GM23338 (cell line): ENCODE results near the gene ANKRD1. TPM values are rescaled to one million over a fixed set of nuclear protein-coding genes. Genes with fewer than 3 reads are reported as not detected.

Experiments
- ATAC-seq: fragments of 200-7000 bp; cut with Tn5 transposase; 3 replicates; pipeline ENCODE4 v1.9.1; 2020
- DNase-seq: peaks from one replicate; pipeline ENCODE4 v3.0.0-alpha.2; 2015; ENCODE audit warnings: low spot score
- H2AFZ ChIP-seq: fragments of 200-600 bp; sonication (generic); 2 replicates; pipeline ENCODE4 v1.8.0; 2016; ENCODE audit warnings: antibody characterized with exemption, mild to moderate bottlenecking, moderate library complexity
- H3F3A ChIP-seq: fragments of 200-600 bp; sonication (generic); replicated peaks from 2 replicates; pipeline ENCODE4 v1.8.0; 2017; ENCODE audit warnings: antibody characterized with exemption, mixed run types, low read depth
- H3K27ac ChIP-seq: fragments of 200-600 bp; sonication (generic); 2 replicates; pipeline ENCODE4 v1.6.1; 2016; ENCODE audit warnings: low read depth
- H3K27me3 ChIP-seq: fragments of 200-600 bp; sonication (generic); 2 replicates; pipeline ENCODE4 v1.8.0; 2016; ENCODE audit warnings: mild to moderate bottlenecking, mixed run types, moderate library complexity; ENCODE audit not compliant: insufficient read depth
- H3K36me3 ChIP-seq: fragments of 200-600 bp; sonication (generic); 2 replicates; pipeline ENCODE4 v1.8.0; 2016; ENCODE audit warnings: mild to moderate bottlenecking; ENCODE audit not compliant: insufficient read depth
- H3K4me1 ChIP-seq: fragments of 200-600 bp; sonication (generic); 2 replicates; pipeline ENCODE4 v1.8.0; 2016; ENCODE audit warnings: mild to moderate bottlenecking, moderate library complexity; ENCODE audit not compliant: insufficient read depth
- H3K4me2 ChIP-seq: fragments of 200-600 bp; sonication (generic); 2 replicates; pipeline ENCODE4 v1.7.1; 2017; ENCODE audit warnings: mixed run types
- H3K4me3 ChIP-seq: fragments of 200-600 bp; sonication (generic); 2 replicates; pipeline ENCODE4 v1.6.1; 2016; ENCODE audit warnings: mixed run types
- H3K79me2 ChIP-seq: fragments of 200-600 bp; sonication (generic); replicated peaks from 2 replicates; pipeline ENCODE4 v1.8.0; 2017; ENCODE audit warnings: mild to moderate bottlenecking; ENCODE audit not compliant: insufficient read depth
- H3K9me2 ChIP-seq: fragments of 200-600 bp; sonication (generic); 2 replicates; pipeline ENCODE4 v1.8.0; 2017; ENCODE audit not compliant: insufficient read depth
- H4K20me1 ChIP-seq: fragments of 200-600 bp; sonication (generic); replicated peaks from 2 replicates; pipeline ENCODE4 v1.8.0; 2017; ENCODE audit warnings: mild to moderate bottlenecking; ENCODE audit not compliant: insufficient read depth
- H3K27ac Mint-ChIP-seq: 2 replicates; pipeline ENCODE4 v1.8.0; 2020; ENCODE audit warnings: inconsistent platforms, mild to moderate bottlenecking, moderate library complexity, mixed read lengths
- H3K27me3 Mint-ChIP-seq: 3 replicates; pipeline ENCODE4 v1.8.0; 2022; ENCODE audit warnings: low read depth, mild to moderate bottlenecking, moderate library complexity, mixed read lengths, inconsistent platforms; ENCODE audit not compliant: insufficient read depth, poor library complexity
- H3K36me3 Mint-ChIP-seq: 3 replicates; pipeline ENCODE4 v1.8.0; 2021; ENCODE audit warnings: low read depth, mild to moderate bottlenecking, inconsistent platforms, moderate library complexity, mixed read lengths
- H3K4me1 Mint-ChIP-seq: 3 replicates; pipeline ENCODE4 v1.8.0; 2020; ENCODE audit warnings: mild to moderate bottlenecking, inconsistent platforms, mixed read lengths
- H3K4me3 Mint-ChIP-seq: 3 replicates; pipeline ENCODE4 v1.8.0; 2021; ENCODE audit warnings: moderate library complexity, mild to moderate bottlenecking, inconsistent platforms, mixed read lengths
- H3K9me3 Mint-ChIP-seq: 3 replicates; pipeline ENCODE4 v1.8.0; 2020; ENCODE audit warnings: moderate library complexity, mild to moderate bottlenecking, inconsistent platforms, mixed read lengths
- CREB1 ChIP-seq: fragments of 250-450 bp; sonication (Bioruptor Pico); IDR thresholded peaks from 2 replicates; pipeline ENCODE4 v1.5.0; 2020; ENCODE audit warnings: low read depth, mild to moderate bottlenecking, moderate library complexity
- CTCF ChIP-seq, 2 experiments: fragments of 200-600 bp in 1 of 2; sonication (generic) in 1 of 2; conservative IDR thresholded peaks; 2 replicates each; pipeline versions ENCODE4 v1.5.1 to v1.6.1; 2016 to 2017; ENCODE audit warnings: antibody characterized with exemption in 2 of 2, low read depth in 2 of 2, mild to moderate bottlenecking in 2 of 2, moderate library complexity in 1 of 2
- EZH2 ChIP-seq: fragments of 200-600 bp; sonication (generic); IDR thresholded peaks from one replicate; pipeline ENCODE4 v1.8.0; 2017; ENCODE audit warnings: antibody characterized with exemption, mild to moderate bottlenecking, low read depth; ENCODE audit not compliant: unreplicated experiment
- JUNB ChIP-seq: IDR thresholded peaks from one replicate; pipeline ENCODE4 v1.6.1; 2016; ENCODE audit warnings: antibody characterized with exemption; ENCODE audit not compliant: unreplicated experiment
- ZNF114 ChIP-seq: fragments of 250-450 bp; sonication (Bioruptor Pico); IDR thresholded peaks from 2 replicates; pipeline ENCODE4 v1.5.0; 2020; ENCODE audit warnings: mild to moderate bottlenecking, moderate library complexity
- ZNF331 ChIP-seq: fragments of 250-450 bp; sonication (Bioruptor Pico); IDR thresholded peaks from 2 replicates; pipeline ENCODE4 v1.5.0; 2020; ENCODE audit warnings: low read depth, mild to moderate bottlenecking, moderate library complexity
- polyA plus RNA-seq: library from polyadenylated mRNA; unstranded; fragments of >200 nt; fragmentation: Nextera tagmentation; extraction: Ambion mirVana; gene quantifications from 2 replicates; pipeline ENCODE4 v1.2.1, GENCODE V29; 2016
- total RNA-seq: library from RNA; depleted of rRNA; stranded (reverse); fragments of >200 nt; shearing (Covaris generic); gene quantifications from 2 replicates; pipeline ENCODE4 v1.2.3, GENCODE V29; 2014
- TF ChIP-seq, protein P1 (sequence below): fragments of 250-450 bp; sonication (Bioruptor Pico); IDR thresholded peaks from 2 replicates; pipeline ENCODE4 v1.5.0; 2020; ENCODE audit warnings: mild to moderate bottlenecking, moderate library complexity

Gene ANKRD1
- total and polyA plus RNA-seq, 2 experiments from 2014 or later, result 0.10 TPM; not detected in 1

DNA sequence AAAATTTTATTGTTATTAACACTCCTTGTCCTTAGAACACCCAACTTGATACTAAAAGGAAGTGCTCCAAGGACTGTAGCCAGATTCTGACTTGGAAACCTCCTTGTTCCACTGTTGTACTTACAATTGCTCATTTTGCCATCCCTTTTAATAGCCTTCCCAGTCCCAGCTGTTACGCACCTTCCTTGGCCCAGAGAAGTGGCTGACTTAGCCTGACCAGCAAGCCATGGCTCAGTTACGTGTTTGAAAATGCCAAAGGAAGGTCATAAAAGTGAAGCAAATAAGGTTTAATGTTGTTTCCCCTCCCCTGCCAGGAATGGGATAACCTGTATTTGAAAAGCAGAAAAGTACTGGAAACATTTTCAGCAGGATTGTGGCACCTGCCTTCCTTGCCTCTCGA, 3.7 kb upstream of the ANKRD1 start:
- H3F3A ChIP-seq, result peaks cover under 1% of the 10 kb centered on the region; the same call in 1 of the 2 replicates
- H4K20me1 ChIP-seq, result peaks cover 23% of the 10 kb centered on the region
- no peak overlapping the region for H3K4me3 Mint-ChIP-seq
- no peak overlapping the region for H3K4me3 ChIP-seq
- H3K4me2 ChIP-seq, result no peak overlapping the region
- ATAC-seq, result no peak
- no peaks in the 10 kb centered on the region for H3K79me2 ChIP-seq
- H3K9me3 Mint-ChIP-seq, result peaks cover 3% of the 10 kb centered on the region; the same call in 1 of the 3 replicates
- no peaks in the 10 kb centered on the region for H3K36me3 ChIP-seq
- H3K27ac ChIP-seq, result no peak overlapping the region
- no peaks in the 10 kb centered on the region for H3K9me2 ChIP-seq
- peaks cover 7% of the 10 kb centered on the region for H3K4me1 ChIP-seq
- peaks cover 99% of the 10 kb centered on the region for H3K27me3 Mint-ChIP-seq
- TF ChIP-seq EZH2, result peak; percentile 38
- no peak for TF ChIP-seq CREB1 (CRISPR knock-in tag)
- H3K27me3 ChIP-seq, result peaks cover 96% of the 10 kb centered on the region
- H3K36me3 Mint-ChIP-seq, result no peaks in the 10 kb centered on the region
- no peak overlapping the region for H2AFZ ChIP-seq
- DNase-seq, result no peak
- peaks cover 6% of the 10 kb centered on the region; the same call in 2 of the 3 replicates for H3K4me1 Mint-ChIP-seq
- H3K27ac Mint-ChIP-seq, result no peak overlapping the region

DNA sequence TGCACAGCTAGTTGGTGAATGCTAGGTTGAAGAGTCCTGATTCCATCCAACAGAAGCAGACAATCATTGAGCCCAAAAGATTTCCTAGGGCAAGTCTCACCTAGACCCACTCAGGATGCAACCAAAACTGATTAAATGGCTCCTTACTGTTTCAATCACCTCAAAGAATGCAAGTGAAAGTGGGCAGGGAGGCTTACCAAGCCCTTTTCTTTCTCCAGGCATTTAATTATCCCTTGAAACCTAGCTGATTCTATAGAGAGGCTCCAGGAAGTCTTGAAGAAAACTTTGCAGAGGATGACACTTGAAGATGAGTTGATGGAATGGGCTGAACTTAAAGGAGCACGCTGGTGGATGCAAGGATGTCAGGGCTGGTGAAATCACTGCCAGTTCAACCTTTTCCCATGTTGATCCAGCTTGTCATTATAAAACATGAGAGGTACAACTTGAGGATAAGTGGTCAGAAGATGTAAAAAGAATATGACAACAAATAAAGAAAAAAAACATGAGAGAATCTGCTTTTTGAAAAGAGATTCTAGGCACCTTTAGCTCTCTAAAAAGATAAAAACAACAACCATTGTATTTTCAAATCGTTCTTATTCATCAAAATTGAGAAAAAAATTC, 2.3 kb upstream of the ANKRD1 start:
- no peak for ATAC-seq

DNA sequence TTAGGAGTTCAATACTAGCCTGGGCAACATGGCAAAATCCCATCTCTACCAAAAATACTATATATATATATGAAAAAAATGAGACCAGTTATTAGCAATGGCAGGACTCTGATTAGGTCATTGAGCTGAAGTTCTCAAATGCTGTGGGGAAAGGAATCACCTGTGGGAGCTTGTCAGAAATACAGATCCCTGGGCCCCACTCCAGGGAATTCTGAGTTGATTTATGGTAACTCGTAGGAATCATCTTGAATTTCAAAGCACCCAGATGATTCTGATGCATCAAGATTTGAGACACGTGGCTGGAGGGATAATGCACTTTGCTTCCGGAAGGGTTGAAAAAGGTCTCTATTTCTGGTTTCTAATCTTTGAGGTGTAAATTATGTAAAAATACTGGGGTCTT, 1.0 kb upstream of the ANKRD1 start:
- Mint-ChIP-seq H3K27me3 (peaks cover 98% of the 10 kb centered on the region), H3K27ac (no peak overlapping the region)
- H3K27ac ChIP-seq, result no peak overlapping the region
- TF ChIP-seq CREB1 (CRISPR knock-in tag) (no peak), JUNB (no peak), ZNF331 (no peak), CTCF (conservative IDR thresholded peaks at IDR 0.05; ENCODE audit: low read depth in 2 of 2) (no peak)
- TF ChIP-seq, protein P1, sequence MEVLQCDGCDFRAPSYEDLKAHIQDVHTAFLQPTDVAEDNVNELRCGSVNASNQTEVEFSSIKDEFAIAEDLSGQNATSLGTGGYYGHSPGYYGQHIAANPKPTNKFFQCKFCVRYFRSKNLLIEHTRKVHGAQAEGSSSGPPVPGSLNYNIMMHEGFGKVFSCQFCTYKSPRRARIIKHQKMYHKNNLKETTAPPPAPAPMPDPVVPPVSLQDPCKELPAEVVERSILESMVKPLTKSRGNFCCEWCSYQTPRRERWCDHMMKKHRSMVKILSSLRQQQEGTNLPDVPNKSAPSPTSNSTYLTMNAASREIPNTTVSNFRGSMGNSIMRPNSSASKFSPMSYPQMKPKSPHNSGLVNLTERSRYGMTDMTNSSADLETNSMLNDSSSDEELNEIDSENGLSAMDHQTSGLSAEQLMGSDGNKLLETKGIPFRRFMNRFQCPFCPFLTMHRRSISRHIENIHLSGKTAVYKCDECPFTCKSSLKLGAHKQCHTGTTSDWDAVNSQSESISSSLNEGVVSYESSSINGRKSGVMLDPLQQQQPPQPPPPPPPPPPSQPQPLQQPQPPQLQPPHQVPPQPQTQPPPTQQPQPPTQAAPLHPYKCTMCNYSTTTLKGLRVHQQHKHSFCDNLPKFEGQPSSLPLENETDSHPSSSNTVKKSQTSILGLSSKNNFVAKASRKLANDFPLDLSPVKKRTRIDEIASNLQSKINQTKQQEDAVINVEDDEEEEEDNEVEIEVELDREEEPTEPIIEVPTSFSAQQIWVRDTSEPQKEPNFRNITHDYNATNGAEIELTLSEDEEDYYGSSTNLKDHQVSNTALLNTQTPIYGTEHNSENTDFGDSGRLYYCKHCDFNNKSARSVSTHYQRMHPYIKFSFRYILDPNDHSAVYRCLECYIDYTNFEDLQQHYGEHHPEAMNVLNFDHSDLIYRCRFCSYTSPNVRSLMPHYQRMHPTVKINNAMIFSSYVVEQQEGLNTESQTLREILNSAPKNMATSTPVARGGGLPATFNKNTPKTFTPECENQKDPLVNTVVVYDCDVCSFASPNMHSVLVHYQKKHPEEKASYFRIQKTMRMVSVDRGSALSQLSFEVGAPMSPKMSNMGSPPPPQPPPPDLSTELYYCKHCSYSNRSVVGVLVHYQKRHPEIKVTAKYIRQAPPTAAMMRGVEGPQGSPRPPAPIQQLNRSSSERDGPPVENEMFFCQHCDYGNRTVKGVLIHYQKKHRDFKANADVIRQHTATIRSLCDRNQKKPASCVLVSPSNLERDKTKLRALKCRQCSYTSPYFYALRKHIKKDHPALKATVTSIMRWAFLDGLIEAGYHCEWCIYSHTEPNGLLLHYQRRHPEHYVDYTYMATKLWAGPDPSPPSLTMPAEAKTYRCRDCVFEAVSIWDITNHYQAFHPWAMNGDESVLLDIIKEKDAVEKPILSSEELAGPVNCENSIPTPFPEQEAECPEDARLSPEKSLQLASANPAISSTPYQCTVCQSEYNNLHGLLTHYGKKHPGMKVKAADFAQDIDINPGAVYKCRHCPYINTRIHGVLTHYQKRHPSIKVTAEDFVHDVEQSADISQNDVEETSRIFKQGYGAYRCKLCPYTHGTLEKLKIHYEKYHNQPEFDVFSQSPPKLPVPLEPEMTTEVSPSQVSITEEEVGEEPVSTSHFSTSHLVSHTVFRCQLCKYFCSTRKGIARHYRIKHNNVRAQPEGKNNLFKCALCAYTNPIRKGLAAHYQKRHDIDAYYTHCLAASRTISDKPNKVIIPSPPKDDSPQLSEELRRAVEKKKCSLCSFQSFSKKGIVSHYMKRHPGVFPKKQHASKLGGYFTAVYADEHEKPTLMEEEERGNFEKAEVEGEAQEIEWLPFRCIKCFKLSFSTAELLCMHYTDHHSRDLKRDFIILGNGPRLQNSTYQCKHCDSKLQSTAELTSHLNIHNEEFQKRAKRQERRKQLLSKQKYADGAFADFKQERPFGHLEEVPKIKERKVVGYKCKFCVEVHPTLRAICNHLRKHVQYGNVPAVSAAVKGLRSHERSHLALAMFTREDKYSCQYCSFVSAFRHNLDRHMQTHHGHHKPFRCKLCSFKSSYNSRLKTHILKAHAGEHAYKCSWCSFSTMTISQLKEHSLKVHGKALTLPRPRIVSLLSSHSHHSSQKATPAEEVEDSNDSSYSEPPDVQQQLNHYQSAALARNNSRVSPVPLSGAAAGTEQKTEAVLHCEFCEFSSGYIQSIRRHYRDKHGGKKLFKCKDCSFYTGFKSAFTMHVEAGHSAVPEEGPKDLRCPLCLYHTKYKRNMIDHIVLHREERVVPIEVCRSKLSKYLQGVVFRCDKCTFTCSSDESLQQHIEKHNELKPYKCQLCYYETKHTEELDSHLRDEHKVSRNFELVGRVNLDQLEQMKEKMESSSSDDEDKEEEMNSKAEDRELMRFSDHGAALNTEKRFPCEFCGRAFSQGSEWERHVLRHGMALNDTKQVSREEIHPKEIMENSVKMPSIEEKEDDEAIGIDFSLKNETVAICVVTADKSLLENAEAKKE (CRISPR knock-in tag), result no peak

More for the DNA sequence above, 2.3 kb upstream of the ANKRD1 start:
- Histone ChIP-seq H3K79me2 (no peaks in the 10 kb centered on the region), H2AFZ (no peak overlapping the region), H3F3A (no peaks in the 10 kb centered on the region), H3K27ac (no peak overlapping the region), H3K36me3 (no peaks in the 10 kb centered on the region), H3K9me2 (no peaks in the 10 kb centered on the region), H3K4me3 (no peak overlapping the region), H3K27me3 (peaks cover 96% of the 10 kb centered on the region), H3K4me1 (no peaks in the 10 kb centered on the region), H3K4me2 (no peak overlapping the region), H4K20me1 (peaks cover 19% of the 10 kb centered on the region)
- H3K9me3 Mint-ChIP-seq, result peaks cover 3% of the 10 kb centered on the region; the same call in 1 of the 3 replicates
- H3K36me3 Mint-ChIP-seq, result no peaks in the 10 kb centered on the region
- H3K27me3 Mint-ChIP-seq, result peaks cover 98% of the 10 kb centered on the region
- DNase-seq, result no peak
- no peak overlapping the region for H3K4me3 Mint-ChIP-seq
- H3K4me1 Mint-ChIP-seq, result peaks cover 3% of the 10 kb centered on the region; the same call in 1 of the 3 replicates
- no peak overlapping the region for H3K27ac Mint-ChIP-seq
- TF ChIP-seq EZH2 (peak; percentile 39), ZNF114 (CRISPR knock-in tag) (no peak)

More for the DNA sequence above, 1.0 kb upstream of the ANKRD1 start:
- H3K79me2 ChIP-seq, result no peaks in the 10 kb centered on the region
- no peaks in the 10 kb centered on the region for H3K4me1 ChIP-seq
- peaks cover 3% of the 10 kb centered on the region; the same call in 1 of the 3 replicates for H3K9me3 Mint-ChIP-seq
- no peak overlapping the region for H3K4me3 ChIP-seq
- peaks cover 96% of the 10 kb centered on the region for H3K27me3 ChIP-seq
- no peak overlapping the region for H2AFZ ChIP-seq
- no peak overlapping the region for H3K4me2 ChIP-seq
- H3K36me3 ChIP-seq, result no peaks in the 10 kb centered on the region
- no peaks in the 10 kb centered on the region for H3F3A ChIP-seq
- ATAC-seq, result no peak
- H3K36me3 Mint-ChIP-seq, result no peaks in the 10 kb centered on the region
- H3K4me3 Mint-ChIP-seq, result no peak overlapping the region
- H3K4me1 Mint-ChIP-seq, result peaks cover 3% of the 10 kb centered on the region; the same call in 2 of the 3 replicates
- DNase-seq, result no peak
- H3K9me2 ChIP-seq, result no peaks in the 10 kb centered on the region
- H4K20me1 ChIP-seq, result peaks cover 24% of the 10 kb centered on the region
